ENCODE data around the gene RAB35.
A peak's percentile ranks its signal among the peaks of the same experiment; 100 is the strongest.

The RAB35 gene

DNA sequence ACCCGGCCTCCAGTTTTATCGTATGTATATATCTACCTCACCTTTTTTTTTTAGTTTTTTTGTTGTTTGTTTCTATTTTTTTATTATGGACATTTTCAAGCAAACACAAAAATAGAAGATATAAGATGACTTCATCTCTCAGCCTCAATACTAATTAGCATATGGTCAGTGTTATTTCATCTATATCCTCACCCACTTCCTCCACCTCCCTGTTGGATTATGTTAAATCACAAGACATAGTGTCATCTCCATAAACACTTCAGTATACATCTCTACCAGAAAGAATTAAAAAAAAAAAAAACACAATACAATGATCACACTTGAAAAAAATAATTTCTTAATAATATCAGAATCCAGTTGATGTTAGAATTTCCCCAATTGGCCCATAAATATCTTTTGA, 34.9 kb downstream of the RAB35 start:
- DNase-seq, result no peak

DNA sequence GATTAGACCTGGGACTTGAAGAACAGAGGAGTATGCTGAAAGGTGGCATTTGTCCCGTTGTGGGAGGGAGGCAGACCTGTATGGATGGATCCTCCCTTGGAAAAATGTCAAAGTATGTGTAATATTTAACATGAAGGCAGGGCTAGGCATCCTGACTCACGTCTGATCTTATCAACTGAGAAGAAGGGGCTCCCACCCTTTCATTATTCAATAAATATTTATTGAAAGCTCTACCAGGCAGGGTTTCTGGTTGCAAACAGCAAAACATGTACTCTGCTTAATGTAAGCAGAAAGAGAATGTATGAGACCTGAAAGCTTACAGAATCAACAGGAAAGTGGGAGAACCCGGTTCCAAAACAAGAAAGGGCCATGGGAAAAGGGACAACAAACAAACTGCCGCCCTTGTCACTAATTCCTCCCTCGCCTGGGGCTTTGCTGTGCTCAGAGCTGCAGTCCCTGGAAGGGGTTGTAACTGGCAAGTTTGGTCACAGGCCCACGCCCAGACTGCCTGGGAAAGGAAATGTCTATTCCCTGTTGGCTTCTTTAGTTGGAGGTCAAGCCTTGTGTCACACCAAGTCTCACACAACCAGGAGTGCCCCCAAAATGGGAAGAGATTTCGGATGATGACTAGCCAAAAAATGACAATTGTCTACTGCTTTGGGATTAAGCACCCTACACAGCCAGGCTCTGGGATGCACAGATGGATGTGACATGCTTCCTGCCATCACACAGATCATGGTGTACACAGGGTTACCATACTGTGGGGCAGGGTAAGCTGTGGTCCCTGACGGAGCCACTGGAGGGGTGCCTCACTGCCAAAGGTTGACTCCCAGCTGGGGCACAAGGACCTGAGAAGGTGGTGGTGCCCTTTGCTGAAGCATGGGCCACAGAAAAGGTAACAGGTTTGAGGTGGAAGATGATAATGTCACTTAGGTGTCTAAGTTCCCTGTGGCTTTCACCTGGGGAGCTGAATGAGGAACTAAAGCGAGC, 36.8 kb downstream of the RAB35 start:
- DNase-seq, result no peak

DNA sequence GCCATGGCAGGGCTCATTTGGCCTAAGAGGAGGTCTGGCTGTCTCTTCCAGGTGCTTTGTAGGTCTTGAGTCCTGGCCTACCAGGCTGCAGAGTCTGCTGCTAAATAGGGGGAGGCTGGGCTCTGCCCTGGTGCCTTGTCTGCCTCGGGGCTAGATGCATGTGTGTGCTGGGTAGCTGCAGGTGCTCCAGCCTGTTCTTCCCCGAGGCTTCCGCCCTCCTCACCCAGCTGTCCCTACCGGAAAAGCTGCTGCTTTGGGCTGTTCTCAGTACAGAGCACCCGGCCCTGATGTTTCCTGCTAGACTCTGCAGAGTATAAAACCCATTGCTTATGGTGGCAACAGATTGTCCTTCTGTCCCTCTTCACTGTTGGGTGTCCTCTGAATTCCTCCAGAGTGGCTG, 37.7 kb downstream of the RAB35 start:
- DNase-seq, result no peak

DNA sequence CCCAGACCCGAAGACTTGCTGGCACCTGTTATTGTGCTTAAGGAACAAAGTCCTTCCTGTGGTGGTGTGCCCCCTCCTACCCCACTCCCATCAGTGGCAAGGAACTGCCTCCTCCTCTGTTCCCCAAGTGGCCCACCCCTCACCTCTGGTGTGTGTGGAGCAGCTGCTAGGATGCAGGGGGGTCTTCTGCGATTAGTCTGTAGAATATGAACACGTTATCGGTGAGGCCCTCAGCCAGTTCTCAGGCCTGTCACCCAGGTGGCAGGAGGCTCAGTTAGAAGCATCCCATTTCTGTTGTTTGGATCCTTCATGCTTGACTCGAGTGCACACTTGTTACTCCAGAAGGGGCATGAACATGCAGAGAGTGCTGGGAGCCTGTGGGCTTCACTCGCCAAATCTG, 39.3 kb downstream of the RAB35 start:
- DNase-seq, result no peak

DNA sequence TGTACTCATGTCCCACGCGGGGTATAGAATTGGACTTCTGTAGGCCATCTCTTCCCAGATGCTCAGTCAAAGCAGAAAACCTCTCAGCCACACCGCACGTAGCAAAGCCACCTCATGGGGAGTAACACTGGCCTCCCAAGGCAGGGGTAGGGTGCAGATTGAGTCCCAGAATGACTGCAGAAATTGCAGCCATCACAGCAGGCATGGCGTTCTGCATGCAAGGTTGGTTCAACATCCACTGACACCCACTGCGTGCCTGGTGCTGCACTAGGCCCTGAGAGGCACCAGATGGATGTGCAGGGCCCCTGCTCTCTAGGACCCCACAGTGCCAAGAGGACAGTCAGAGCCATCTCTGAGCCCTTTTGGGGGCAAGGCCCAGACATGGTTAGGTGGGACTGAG, 39.9 kb downstream of the RAB35 start:
- DNase-seq, result no peak

DNA sequence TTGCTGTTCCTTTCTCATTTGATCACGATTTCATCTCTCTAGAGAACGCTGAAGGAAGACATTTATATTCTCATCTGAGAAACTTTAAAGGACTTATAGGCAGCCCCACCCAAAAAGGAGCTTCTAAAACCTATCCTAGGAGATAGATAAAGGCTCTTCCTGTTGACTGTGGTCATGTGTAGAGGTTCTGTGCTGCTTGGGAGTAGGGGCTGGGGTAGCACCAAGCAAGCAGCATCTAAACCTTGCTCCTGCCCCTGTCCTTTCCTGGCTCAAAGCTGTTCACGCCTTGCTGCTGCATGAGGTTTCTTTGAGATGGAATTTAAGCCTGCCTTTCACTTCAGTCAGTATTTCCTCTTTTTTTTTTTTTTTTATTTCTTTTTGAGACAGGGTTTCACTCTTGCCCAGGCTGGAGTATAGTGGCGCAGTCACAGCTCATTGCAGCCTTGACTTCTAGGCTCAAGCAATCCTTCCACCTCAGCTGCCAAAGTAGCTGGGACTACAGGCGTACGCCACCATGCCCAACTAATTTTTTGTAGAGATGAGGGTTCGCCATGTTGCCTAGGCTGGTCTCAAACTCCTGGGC, 41.4 kb downstream of the RAB35 start:
- no peak for DNase-seq

DNA sequence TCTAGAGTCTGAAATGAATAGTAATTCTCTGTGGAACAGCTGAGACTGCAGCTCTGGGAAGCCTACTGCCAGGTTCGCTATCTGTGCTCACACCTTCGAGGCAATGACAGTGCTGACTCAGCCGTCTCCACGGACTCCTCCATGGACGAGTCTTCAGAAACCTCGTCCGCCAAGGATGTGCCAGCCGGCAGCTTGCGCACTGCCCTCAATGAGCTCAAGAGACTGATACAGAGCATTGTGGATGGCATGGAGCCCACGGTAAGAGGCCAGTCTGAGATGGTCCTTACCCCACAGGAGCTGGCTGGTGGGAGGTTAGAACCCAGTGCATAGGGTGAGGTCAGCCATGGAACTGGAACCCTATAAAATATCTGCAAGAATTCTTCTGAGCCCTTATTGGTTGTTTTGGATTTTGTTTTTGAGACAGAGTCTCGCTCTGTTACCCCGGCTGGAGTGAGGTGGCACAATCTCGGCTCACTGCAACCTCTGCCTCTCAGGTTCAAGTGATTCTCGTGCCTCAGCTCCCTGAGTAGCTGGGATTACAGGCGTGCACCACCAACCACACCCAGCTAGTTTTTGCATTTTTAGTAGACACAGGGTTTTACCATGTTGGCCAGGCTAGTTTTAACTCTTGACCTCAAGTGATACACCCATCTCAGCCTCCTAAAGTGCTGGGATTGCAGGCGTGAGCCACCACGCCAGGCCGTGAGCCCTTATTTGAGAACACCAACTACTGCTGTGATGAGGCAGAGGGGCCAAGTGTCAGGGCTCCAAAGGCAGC, 43.9 kb downstream of the RAB35 start:
- DNase-seq, result no peak

DNA sequence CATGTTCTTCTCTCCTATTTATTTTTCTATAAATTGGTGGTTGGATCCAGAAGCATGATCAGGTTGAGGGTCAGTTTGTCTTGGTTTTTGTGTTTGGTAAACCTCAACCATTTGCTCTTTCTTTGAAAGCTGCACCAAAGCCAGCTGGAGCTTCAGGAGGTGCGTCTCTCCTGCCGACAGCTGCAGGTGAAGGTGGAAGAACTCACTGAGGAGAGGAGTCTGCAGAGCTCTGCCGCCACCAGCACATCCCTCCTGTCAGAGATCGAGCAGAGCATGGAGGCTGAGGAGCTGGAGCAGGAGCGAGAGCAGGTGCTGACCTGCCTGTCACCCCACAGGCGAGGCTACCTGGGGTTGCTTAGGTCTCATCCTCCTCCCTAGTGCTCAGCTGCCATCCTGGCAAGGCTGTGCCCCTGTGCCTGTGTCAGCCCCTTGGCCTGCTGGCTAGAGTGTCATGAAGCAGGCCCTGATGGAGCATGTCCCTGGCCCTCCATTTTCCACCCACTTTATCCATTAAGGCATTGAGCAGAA, 45.0 kb downstream of the RAB35 start:
- DNase-seq, result no peak

DNA sequence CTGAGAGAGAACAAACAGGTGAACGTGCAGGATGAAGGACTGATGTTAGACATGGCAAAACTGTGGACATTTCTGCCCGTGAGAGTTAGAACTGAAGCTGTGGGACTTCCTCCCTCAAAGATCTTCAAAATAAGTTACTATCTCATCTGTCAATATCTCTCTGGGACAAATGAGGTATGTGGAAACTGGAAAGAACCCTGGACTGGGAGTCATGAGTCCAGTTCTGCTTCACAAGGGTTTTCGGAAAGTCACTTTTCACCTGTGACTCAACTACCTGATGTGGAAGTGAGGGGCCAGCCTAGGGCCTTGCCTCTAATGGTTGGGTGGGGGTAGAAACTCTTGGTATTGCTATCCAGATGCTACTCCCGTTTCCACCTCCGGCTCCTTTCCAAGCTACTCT, 47.3 kb downstream of the RAB35 start:
- no peak for DNase-seq

DNA sequence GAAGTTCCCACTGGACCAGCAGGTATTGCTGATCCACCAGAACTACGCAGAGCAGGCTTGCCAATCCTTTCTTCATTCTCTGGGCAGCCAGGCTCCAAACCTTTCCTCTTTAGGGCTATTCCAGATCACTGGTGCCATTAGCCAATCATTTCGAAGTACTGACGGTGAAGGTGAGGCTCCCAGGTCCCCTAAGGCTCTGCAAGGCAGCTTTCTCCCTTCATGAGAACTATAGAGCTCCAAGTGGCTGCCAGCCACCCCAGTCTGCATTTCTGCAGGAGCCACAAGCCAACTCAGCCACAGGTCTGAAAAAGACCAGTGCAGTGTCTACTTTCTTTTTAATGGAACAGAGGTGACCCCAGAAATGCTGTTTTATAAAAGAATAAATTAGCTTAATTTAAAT, 48.7 kb downstream of the RAB35 start:
- DNase-seq, result no peak

DNA sequence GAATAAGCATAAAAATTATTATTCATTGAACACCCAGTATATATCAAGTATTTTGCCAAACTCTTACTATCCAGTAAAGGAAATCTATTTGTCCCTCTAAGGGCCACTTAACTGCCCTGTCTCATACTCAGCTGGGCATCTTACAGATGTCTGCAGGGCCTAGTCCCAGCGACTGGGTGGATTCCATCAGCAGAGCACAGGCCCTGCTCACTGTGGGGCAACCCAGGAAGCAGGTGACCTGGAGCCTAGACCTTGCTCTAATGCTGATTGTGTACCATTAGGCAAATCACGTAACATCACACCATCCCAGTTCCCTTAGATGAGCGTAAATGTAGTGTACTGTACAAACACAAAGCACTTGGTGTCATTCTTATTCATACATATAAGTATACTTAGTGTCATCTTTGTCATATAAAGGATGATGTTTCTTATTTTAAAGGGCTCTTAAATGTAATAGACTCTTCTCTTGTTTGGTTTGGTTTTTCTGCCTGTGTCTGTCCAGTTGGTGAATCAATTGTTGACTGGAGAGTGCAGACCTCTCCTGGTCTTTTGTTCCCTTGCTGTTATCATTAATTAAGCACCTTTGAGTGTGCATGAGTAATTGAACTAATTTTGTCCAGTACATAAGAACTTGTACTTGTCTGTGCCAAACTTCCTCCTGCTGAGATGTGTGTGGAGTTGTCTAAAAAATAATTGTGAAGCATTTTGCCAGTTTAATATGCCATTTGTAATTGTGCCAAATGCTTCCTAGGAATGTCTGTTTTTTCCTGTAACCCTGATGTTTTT, 49.3 kb downstream of the RAB35 start:
- peak; percentile 46 for DNase-seq

DNA sequence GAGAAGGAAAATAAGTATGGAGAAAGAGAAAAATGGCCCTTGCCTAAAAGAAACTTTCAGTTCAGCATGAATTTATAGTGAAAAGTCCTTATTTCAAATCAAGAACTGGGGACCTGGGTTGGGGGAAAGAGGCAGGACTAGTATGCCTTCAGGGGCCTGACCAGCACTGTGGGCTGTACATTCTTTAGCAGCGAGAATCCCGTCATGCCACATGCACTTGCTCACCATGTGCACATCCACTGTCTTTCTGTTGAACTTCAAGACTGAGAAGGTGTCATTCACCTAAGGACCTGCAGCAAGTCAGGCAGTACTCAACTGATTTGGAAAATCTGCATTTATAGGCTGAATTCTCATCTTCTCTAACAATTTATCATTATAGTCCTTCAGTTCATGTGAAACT, 50.2 kb downstream of the RAB35 start:
- DNase-seq, result no peak

DNA sequence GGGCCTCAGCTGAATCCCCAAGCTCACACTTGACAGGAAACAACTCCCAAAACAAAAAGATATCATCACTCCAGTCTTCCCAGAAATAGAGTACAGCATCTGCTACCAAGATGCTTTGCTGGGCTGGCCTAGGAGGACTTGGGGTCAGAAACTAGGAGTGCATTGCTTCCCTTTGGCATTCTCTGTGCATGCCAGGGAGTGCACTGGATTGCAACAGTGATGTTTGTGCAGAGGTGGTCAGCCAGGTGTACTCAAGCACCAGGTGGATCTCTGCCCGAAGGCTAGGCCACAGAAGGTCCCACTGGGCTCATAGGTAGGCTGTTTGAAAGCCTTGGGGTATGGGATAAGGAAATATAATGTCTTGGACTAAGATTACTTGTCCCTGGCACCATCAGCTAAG, 51.1 kb downstream of the RAB35 start:
- no peak for DNase-seq

DNA sequence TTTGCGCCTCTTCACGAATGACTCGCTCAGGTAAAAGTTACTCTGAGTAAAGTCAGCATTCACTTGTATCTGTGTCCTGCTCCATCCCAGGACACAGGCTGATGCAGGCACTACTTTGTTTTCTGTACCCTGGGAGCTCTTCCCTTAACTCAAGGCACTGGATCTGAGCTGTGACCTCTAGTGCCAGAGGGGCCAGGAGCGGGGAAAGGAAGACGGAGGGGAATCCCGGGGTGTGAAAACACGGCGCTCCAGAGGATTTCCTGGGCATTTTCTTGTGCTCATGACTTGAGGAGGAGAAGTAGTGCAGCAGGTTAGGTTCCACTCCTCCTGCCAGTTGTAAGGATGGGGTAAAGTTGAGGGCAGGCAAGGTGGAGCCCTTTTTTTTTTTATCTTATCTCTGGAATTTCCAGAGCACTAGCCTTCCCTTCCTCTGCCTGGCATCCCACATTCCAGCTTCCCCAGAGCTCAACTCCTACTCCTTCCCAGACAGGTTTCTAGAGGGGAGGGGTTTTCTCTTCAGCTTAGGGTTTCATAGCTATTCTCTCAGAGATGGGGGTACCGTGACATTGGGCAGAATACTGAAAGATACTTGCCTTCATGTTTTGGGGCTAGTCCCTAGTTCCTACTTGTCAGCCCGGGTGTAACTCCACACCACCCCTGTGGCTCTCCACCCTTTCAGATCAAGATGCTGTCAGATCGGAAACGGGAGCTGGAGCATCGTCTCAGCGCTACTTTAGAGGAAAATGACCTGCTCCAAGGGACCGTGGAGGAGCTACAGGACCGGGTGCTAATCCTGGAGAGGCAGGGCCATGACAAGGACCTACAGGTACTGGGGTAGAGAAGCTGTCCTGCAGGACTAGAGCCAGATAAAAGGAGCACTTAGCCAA, 52.3 kb downstream of the RAB35 start:
- no peak for DNase-seq

DNA sequence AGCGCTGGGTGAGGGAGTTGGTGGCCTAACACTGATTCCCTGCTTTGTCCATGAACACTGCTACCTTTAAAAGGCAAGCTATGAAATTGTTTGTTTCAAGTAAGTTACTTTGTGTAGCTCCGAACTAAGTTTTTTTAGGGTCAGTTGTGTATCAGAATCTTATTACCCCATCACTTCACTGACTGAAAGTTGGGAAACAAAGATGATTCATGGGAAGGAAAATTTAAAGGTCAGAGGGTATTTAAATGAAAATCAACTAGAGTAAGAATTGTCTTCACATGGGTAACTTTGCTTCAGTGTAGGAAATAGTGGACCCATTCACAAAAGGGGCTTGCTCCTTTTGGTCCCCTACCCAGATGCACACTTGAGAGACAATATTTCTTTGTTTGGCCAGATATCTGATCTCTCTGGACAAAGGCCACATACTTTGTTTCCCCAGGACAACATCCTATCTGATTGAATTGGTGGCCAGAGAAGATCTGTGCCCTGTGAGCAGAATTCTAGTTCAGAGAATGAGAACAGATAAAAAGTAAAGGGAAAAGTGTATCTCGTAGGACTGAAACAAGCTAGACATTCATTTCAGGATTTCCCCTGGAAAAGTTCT, 53.5 kb downstream of the RAB35 start:
- no peak for DNase-seq

DNA sequence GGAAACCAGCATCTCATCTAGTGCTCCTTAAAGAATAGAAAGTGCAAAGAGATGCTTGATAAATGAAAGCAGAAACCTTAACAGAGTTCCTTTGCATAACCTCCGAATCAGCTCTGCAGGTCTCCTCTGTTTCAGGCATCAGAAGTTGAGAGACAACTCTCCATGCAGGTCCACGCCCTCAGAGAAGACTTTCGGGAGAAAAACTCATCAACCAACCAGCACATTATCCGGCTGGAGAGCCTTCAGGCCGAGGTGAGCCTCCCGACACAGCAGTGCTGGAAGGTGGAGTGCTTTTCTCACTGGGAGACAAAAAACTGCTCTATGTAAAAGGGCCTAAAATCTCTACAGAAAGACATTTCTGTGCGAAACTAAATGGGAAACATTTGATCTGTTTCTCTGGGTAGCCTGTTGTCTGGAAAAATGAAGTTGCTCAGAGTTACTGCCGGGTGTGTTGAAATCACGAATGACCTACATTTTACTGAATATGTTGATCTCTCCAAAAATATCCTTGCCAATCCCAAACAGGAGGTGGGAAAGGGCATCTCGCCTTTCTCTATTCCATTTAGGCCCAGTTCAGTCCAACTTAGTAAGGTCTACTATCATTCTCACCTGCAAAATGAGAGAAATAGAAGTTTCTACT, 54.9 kb downstream of the RAB35 start:
- no peak for DNase-seq

DNA sequence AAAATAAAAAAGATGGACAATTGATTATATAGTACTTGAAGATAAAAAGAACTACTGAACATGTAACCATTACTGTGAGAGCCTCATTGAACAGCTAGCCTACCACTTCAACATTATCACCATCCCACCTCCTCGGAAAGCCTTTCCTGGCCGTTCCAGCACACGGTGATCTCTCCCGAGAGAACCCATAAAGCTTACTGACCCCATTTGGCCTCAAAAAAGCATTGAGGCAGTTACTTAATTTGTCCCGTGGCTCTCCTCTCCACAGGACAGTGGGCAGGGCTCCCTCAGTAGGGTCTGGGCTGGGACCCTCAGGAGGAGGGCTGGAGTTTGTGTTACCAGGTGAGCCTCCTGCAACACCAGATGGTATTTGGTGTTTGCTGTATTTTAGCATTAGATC, 55.8 kb downstream of the RAB35 start:
- DNase-seq, result no peak

DNA sequence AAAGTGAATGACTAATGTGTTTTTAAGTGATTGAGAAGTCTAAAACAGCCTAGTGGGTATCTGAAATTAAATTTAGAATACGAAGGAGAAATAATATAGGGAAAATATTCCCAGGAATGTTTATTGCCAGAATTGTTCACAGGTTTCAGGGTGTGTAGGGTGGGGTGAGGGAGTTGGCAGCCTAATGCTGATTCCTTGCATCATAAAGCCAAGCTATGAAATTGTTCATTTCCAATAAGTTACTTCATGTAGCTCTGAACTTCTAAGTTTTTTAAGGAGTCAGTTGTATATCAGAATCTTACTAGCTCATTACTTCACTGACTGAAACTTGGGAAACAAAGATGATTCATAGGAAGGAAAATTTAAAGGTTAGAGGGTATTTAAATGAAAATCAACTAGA, 56.4 kb downstream of the RAB35 start:
- no peak for DNase-seq

DNA sequence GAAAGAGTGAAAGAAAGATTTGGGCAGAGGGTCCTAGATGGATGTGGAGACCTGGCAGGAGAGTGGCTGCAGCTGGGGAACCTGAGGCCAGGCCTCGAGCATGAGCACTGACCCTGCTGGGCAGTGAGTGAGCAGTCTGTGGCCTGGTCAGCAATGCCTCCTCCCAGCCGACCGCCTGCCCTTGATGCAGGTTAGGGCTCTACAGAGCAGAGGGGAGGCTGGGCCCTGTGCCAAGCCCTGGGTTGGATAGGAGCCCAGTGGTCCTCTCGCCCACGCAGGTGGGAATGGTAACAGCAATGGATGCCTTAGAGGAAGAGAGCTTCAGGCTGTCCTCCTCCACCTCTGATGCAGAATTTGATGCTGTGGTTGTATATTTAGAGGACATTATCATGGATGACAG, 59.8 kb downstream of the RAB35 start:
- no peak for DNase-seq

DNA sequence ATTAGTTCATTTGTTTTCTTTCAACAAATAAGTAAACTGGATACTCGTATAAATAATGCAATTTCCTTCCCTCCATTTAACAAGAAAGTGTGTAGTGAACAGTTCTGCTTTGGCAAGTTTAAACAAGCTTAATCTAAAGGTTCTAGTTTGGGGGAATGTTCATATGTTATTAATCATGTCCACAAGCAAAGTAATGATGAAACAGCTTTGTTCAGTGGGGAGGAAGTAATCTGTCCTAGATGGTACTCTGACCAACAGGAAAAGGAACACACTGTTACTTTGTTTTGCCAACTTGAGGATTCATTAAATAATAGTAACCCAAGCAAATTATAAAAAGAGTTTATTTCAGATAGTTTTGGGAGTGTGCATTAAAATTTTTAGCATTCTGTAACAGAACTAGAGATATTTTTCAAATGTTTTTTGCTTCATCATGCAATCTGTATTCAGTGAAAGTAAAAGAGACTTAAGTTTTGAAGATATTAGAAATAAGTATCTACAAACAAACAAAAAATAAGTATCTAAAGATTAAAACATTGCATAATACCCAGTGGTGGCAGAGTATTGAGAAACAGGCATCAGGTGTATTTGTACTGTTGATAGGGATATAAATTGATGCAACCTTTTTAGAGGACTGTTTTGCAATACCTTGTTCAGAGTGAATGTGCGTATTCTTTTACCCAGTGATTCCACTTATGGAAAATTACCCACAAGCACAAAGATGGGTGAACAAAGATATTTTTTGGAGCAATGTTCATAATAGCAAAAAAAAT, 61.1 kb downstream of the RAB35 start:
- DNase-seq, result no peak
